Measurements from ENCODE around the gene SFXN3. TPM values are rescaled to one million over a fixed set of nuclear protein-coding genes. Genes with fewer than 3 reads are reported as not detected.
A peak's percentile ranks its signal among the peaks of the same experiment; 100 is the strongest.

Gene SFXN3
- total RNA-seq, 1 experiment from 2014 or later = 5.6 TPM

GRCh38 chr10:101072923-101073322 is 41.9 kb downstream of the SFXN3 start:
- ChIA-PET CTCF (interaction anchor here (0.6 to 5.5 kb wide), 5 partner anchors 12 to 885 kb away, joined by 3 to 84 read pairs (median 18); partner anchors contain the start of gene KAZALD1), POLR2A (no interaction called here)
- DNase-seq (ENCODE audit: low spot score) = no peak
- H3K27me3 Mint-ChIP-seq (ENCODE audit: low read depth) = peaks cover 59% of the 10 kb centered on the region
- H3K4me3 Mint-ChIP-seq = no peak overlapping the region
- ATAC-seq = no peak
- peaks cover 41% of the 10 kb centered on the region for H3K4me1 Mint-ChIP-seq
- TF ChIP-seq CREM (CRISPR knock-in tag; IDR thresholded peaks at IDR 0.05) = no peak
- TF ChIP-seq PRRX2 (CRISPR knock-in tag; IDR thresholded peaks at IDR 0.05) = no peak
- no peaks in the 10 kb centered on the region for H3K36me3 Mint-ChIP-seq
- H3K9me3 Mint-ChIP-seq = no peaks in the 10 kb centered on the region
- H3K27ac Mint-ChIP-seq = no peak overlapping the region

- Mint-ChIP-seq H3K9me3 (no peaks in the 10 kb centered on the region), H3K36me3 (no peaks in the 10 kb centered on the region), H3K27me3 (ENCODE audit: low read depth) (peaks cover 65% of the 10 kb centered on the region), H3K4me3 (peak overlapping the region; percentile 39; the same call in 1 of the 2 replicates), H3K4me1 (peaks cover 41% of the 10 kb centered on the region), H3K27ac (no peak overlapping the region)
- DNase-seq (ENCODE audit: low spot score) (no peak), ATAC-seq (peak; percentile 57)
- CTCF ChIA-PET = interaction anchor here (0.6 to 5.5 kb wide), 21 partner anchors 8 to 195 kb away, joined by 3 to 84 read pairs (median 5); partner anchors contain the start of genes KAZALD1 and TLX1
- POLR2A ChIA-PET = interaction anchor here (0.6 kb wide), 1 partner anchor 364 kb away, joined by 4 read pairs; no protein-coding TSS in a partner anchor
- no peak for TF ChIP-seq SOX15 (CRISPR knock-in tag; IDR thresholded peaks at IDR 0.05)
- TF ChIP-seq ZNF317 (CRISPR knock-in tag; IDR thresholded peaks at IDR 0.05; ENCODE audit: borderline replicate concordance, low read depth) = no peak
- no peak for TF ChIP-seq GABPB1 (CRISPR knock-in tag; IDR thresholded peaks at IDR 0.05)
- no peak for TF ChIP-seq USF1 (CRISPR knock-in tag; IDR thresholded peaks at IDR 0.05)
- no peak for TF ChIP-seq ZNF263 (CRISPR knock-in tag; IDR thresholded peaks at IDR 0.05; ENCODE audit: low read depth)
- no peak for TF ChIP-seq E2F4 (CRISPR knock-in tag; IDR thresholded peaks at IDR 0.05; ENCODE audit: borderline replicate concordance, low read depth)
- no peak for TF ChIP-seq TCF7 (CRISPR knock-in tag; IDR thresholded peaks at IDR 0.05; ENCODE audit: low read depth)
- TF ChIP-seq ZNF219 (CRISPR knock-in tag; IDR thresholded peaks at IDR 0.05; ENCODE audit: borderline replicate concordance) = no peak
- no peak for TF ChIP-seq GRHL2 (CRISPR knock-in tag; IDR thresholded peaks at IDR 0.05; ENCODE audit: insufficient replicate concordance, severe bottlenecking)
- TF ChIP-seq SMAD4 (CRISPR knock-in tag; IDR thresholded peaks at IDR 0.05) = no peak
- no peak for TF ChIP-seq PRRX2 (CRISPR knock-in tag; IDR thresholded peaks at IDR 0.05)
- no peak for TF ChIP-seq E2F1 (CRISPR knock-in tag; IDR thresholded peaks at IDR 0.05)
- TF ChIP-seq E2F5 (CRISPR knock-in tag; IDR thresholded peaks at IDR 0.05) = no peak
- TF ChIP-seq MXD4 (CRISPR knock-in tag; IDR thresholded peaks at IDR 0.05; ENCODE audit: borderline replicate concordance) = no peak
Observed at GRCh38 chr10:101073631-101074030, 42.6 kb downstream of the SFXN3 start.

GRCh38 chr10:101075775-101076174 is 44.7 kb downstream of the SFXN3 start:
- POLR2A ChIA-PET = interaction anchor here (0.6 to 1.0 kb wide), 2 partner anchors 24 to 35 kb away, joined by 4 to 9 read pairs; no protein-coding TSS in a partner anchor
- H3K27me3 Mint-ChIP-seq (ENCODE audit: low read depth) = peaks cover 79% of the 10 kb centered on the region
- no peak for ATAC-seq

More at GRCh38 chr10:101075775-101076174, 44.7 kb downstream of the SFXN3 start:
- H3K9me3 Mint-ChIP-seq = no peaks in the 10 kb centered on the region
- no peak overlapping the region for H3K4me3 Mint-ChIP-seq
- no peak overlapping the region for H3K27ac Mint-ChIP-seq
- H3K36me3 Mint-ChIP-seq = no peaks in the 10 kb centered on the region
- CTCF ChIA-PET = interaction anchor here (0.8 to 5.5 kb wide), 10 partner anchors 19 to 557 kb away, joined by 3 to 84 read pairs (median 4); no protein-coding TSS in a partner anchor
- no peak for TF ChIP-seq ZNF281 (CRISPR knock-in tag; IDR thresholded peaks at IDR 0.05)
- DNase-seq (ENCODE audit: low spot score) = no peak
- peaks cover 41% of the 10 kb centered on the region for H3K4me1 Mint-ChIP-seq

Measured in WTC11 (cell line).